ENCODE data around the gene LYG2.

GRCh38 chr2:99242151-99242550 is 13.3 kb downstream of the LYG2 start:
- no peak for TF ChIP-seq CTCF (IDR thresholded peaks at IDR 0.05)
- no peak for TF ChIP-seq POLR2A (IDR thresholded peaks at IDR 0.05)
